H9 (cell line): ENCODE measurements around the gene NUBPL. TPM values are rescaled to one million over a fixed set of nuclear protein-coding genes. Genes with fewer than 3 reads are reported as not detected.

Experiments used
- DNase-seq: peaks from one replicate; pipeline ENCODE4 v3.0.0-alpha.2; 2017
- H2AFZ ChIP-seq: one replicate; pipeline ENCODE4 v1.6.1; 2013; ENCODE audit warnings: mild to moderate bottlenecking, low read length, control low read depth, moderate library complexity
- H2AK5ac ChIP-seq: 2 replicates; pipeline ENCODE4 v1.6.1; 2013; ENCODE audit warnings: low read length, control low read depth, mixed read lengths; ENCODE audit not compliant: insufficient read length
- H2BK120ac ChIP-seq: one replicate; pipeline ENCODE4 v1.6.1; 2013; ENCODE audit warnings: low read depth, mild to moderate bottlenecking, low read length, control low read depth, inconsistent platforms; ENCODE audit not compliant: poor library complexity, severe bottlenecking
- H2BK12ac ChIP-seq: 2 replicates; pipeline ENCODE4 v1.6.1; 2013; ENCODE audit warnings: low read length, control low read depth, mixed read lengths, low read depth; ENCODE audit not compliant: insufficient read length
- H2BK15ac ChIP-seq: 2 replicates; pipeline ENCODE4 v1.6.1; 2013; ENCODE audit warnings: low read depth, low read length, control low read depth
- H2BK20ac ChIP-seq: one replicate; pipeline ENCODE4 v1.6.1; 2013; ENCODE audit warnings: low read depth, mild to moderate bottlenecking, low read length, control low read depth, inconsistent platforms; ENCODE audit not compliant: poor library complexity, severe bottlenecking
- H2BK5ac ChIP-seq: 2 replicates; pipeline ENCODE4 v1.6.1; 2013; ENCODE audit warnings: low read length, control low read depth, mixed read lengths; ENCODE audit not compliant: insufficient read length
- H3K14ac ChIP-seq: 2 replicates; pipeline ENCODE4 v1.6.1; 2013; ENCODE audit warnings: low read length, control low read depth; ENCODE audit not compliant: insufficient read depth
- H3K18ac ChIP-seq: 2 replicates; pipeline ENCODE4 v1.6.1; 2013; ENCODE audit warnings: low read depth, mild to moderate bottlenecking, mixed read lengths, low read length, control low read depth; ENCODE audit not compliant: insufficient read length
- H3K23ac ChIP-seq: 2 replicates; pipeline ENCODE4 v1.6.1; 2013; ENCODE audit warnings: low read length, control low read depth, mixed read lengths, low read depth; ENCODE audit not compliant: insufficient read length
- H3K23me2 ChIP-seq: 2 replicates; pipeline ENCODE4 v1.6.1; 2013; ENCODE audit warnings: low read depth, mild to moderate bottlenecking, mixed read lengths, low read length, control low read depth; ENCODE audit not compliant: insufficient read length, poor library complexity, severe bottlenecking
- H3K27ac ChIP-seq: 2 replicates; pipeline ENCODE4 v1.5.1; 2013; ENCODE audit warnings: low read length, control low read depth, mixed read lengths, low read depth; ENCODE audit not compliant: insufficient read length
- H3K27me3 ChIP-seq: 2 replicates; pipeline ENCODE4 v1.6.1; 2013; ENCODE audit warnings: low read length, control low read depth, inconsistent platforms; ENCODE audit not compliant: insufficient read depth
- H3K4ac ChIP-seq: 2 replicates; pipeline ENCODE4 v1.6.1; 2013; ENCODE audit warnings: low read depth, mild to moderate bottlenecking, control low read depth, inconsistent platforms, low read length, moderate library complexity
- H3K4me1 ChIP-seq: 2 replicates; pipeline ENCODE4 v1.6.1; 2013; ENCODE audit warnings: low read length, control low read depth, inconsistent platforms; ENCODE audit not compliant: insufficient read depth
- H3K4me2 ChIP-seq: 2 replicates; pipeline ENCODE4 v1.6.1; 2013; ENCODE audit warnings: low read length, control low read depth, mixed read lengths; ENCODE audit not compliant: insufficient read length, insufficient read depth
- H3K56ac ChIP-seq: 2 replicates; pipeline ENCODE4 v1.6.1; 2013; ENCODE audit warnings: low read depth, mild to moderate bottlenecking, mixed read lengths, low read length, control low read depth; ENCODE audit not compliant: insufficient read length
- H3K79me1 ChIP-seq: 2 replicates; pipeline ENCODE4 v1.6.1; 2013; ENCODE audit warnings: low read depth, mild to moderate bottlenecking, moderate library complexity, low read length, control low read depth, inconsistent platforms; ENCODE audit not compliant: insufficient read depth, poor library complexity, severe bottlenecking
- H3K79me2 ChIP-seq: 2 replicates; pipeline ENCODE4 v1.6.1; 2013; ENCODE audit warnings: low read length, control low read depth, inconsistent platforms; ENCODE audit not compliant: insufficient read depth
- H3K9ac ChIP-seq: 2 replicates; pipeline ENCODE4 v1.6.1; 2013; ENCODE audit warnings: low read length, control low read depth, mixed read lengths; ENCODE audit not compliant: insufficient read length; ENCODE audit errors: extremely low read depth
- H3K9me3 ChIP-seq: one replicate; pipeline ENCODE4 v1.6.1; 2013; ENCODE audit warnings: low read depth, low read length, inconsistent platforms; ENCODE audit not compliant: control insufficient read depth
- H3T11ph ChIP-seq: one replicate; pipeline ENCODE4 v1.6.1; 2013; ENCODE audit warnings: mild to moderate bottlenecking, low read length, control low read depth, inconsistent platforms
- H4K20me1 ChIP-seq: one replicate; pipeline ENCODE4 v1.6.1; 2013; ENCODE audit not compliant: control insufficient read depth, insufficient read length, insufficient read depth
- H4K5ac ChIP-seq: 2 replicates; pipeline ENCODE4 v1.6.1; 2013; ENCODE audit warnings: low read depth, mild to moderate bottlenecking, mixed read lengths, low read length, control low read depth; ENCODE audit not compliant: insufficient read length
- H4K8ac ChIP-seq: replicated peaks from 2 replicates; pipeline ENCODE4 v1.6.1; 2013; ENCODE audit warnings: low read length, control low read depth, mixed read lengths, low read depth; ENCODE audit not compliant: insufficient read length
- H4K91ac ChIP-seq: 2 replicates; pipeline ENCODE4 v1.6.1; 2013; ENCODE audit warnings: low read depth, mild to moderate bottlenecking, moderate library complexity, mixed read lengths, low read length, control low read depth; ENCODE audit not compliant: insufficient read length
- H3K27ac Mint-ChIP-seq, 3 experiments: 2 replicates in 2 of 3; 3 replicates in 1 of 3; pipeline ENCODE4 v1.8.0; 2020 to 2021; ENCODE audit warnings: mixed read lengths in 3 of 3, mild to moderate bottlenecking in 1 of 3, moderate library complexity in 1 of 3
- H3K27me3 Mint-ChIP-seq: 2 replicates; pipeline ENCODE4 v1.8.0; 2021; ENCODE audit warnings: low read depth, mild to moderate bottlenecking, moderate library complexity, mixed read lengths
- H3K36me3 Mint-ChIP-seq, 3 experiments: 2 replicates in 2 of 3; 3 replicates in 1 of 3; pipeline ENCODE4 v1.8.0; 2020 to 2021; ENCODE audit warnings: low read depth in 3 of 3, mixed read lengths in 3 of 3; ENCODE audit not compliant: insufficient read depth in 1 of 3
- H3K4me1 Mint-ChIP-seq, 2 experiments: 2 replicates each; pipeline ENCODE4 v1.8.0; 2020; ENCODE audit warnings: mixed read lengths in 2 of 2
- H3K4me3 Mint-ChIP-seq, 2 experiments: 2 replicates in 1 of 2; 3 replicates in 1 of 2; pipeline ENCODE4 v1.8.0; 2020 to 2021; ENCODE audit warnings: mild to moderate bottlenecking in 2 of 2, mixed read lengths in 2 of 2, moderate library complexity in 1 of 2
- H3K9me3 Mint-ChIP-seq, 2 experiments: 2 replicates in 1 of 2; 3 replicates in 1 of 2; pipeline ENCODE4 v1.8.0; 2020; ENCODE audit warnings: mild to moderate bottlenecking in 2 of 2, mixed read lengths in 2 of 2, moderate library complexity in 1 of 2
- CTCF ChIP-seq: fragments of 200-600 bp; sonication (generic); conservative IDR thresholded peaks from 3 replicates; pipeline ENCODE4 v1.8.0; 2021; ENCODE audit warnings: antibody characterized with exemption, mild to moderate bottlenecking
- WGBS: extraction: QIAGEN DNeasy Blood & Tissue Kit; methylation state at CpG from one replicate; pipeline ENCODE4 v1.1.7; 2013; ENCODE audit warnings: missing lambda C conversion rate, low lambda C conversion rate, mixed read lengths; ENCODE audit not compliant: insufficient read length; ENCODE audit errors: extremely low coverage; 5-methylcytosine and 5-hydroxymethylcytosine counted together
- total RNA-seq: library from RNA; stranded (reverse); gene quantifications from 2 replicates; pipeline ENCODE4 v1.2.1, GENCODE V29; 2021

The NUBPL gene
- total RNA-seq, 1 experiment from 2014 or later, result 14.8 TPM

GRCh38 chr14:31843361-31844091, 282.3 kb downstream of the NUBPL start:
- Histone ChIP-seq H3K4me2 (no peak overlapping the region), H4K5ac (no peak overlapping the region), H3K79me1 (no peaks in the 10 kb centered on the region), H4K91ac (no peak overlapping the region), H2AFZ (no peak overlapping the region), H3K14ac (no peak overlapping the region), H3K9ac (no peak overlapping the region), H2BK5ac (no peak overlapping the region), H3K4ac (no peak overlapping the region), H4K8ac (no peak overlapping the region), H3K9me3 (no peaks in the 10 kb centered on the region), H3K23me2 (no peaks in the 10 kb centered on the region), H3K27me3 (no peaks in the 10 kb centered on the region), H4K20me1 (no peaks in the 10 kb centered on the region), H3K4me1 (no peaks in the 10 kb centered on the region), H2AK5ac (no peak overlapping the region), H2BK12ac (no peak overlapping the region), H2BK15ac (no peak overlapping the region), H3K27ac (no peak overlapping the region), H2BK120ac (no peak overlapping the region), H3T11ph (no peak overlapping the region), H2BK20ac (no peak overlapping the region), H3K18ac (no peak overlapping the region), H3K23ac (no peak overlapping the region), H3K79me2 (no peaks in the 10 kb centered on the region), H3K56ac (no peak overlapping the region)
- peaks cover 0 to 2% (median 0%) of the 10 kb centered on the region in 3 experiments; a peak in 2 of 7 replicates for H3K36me3 Mint-ChIP-seq
- peak overlapping the region in 1 of 3 experiments; percentile 1; a peak in 1 of 7 replicates for H3K27ac Mint-ChIP-seq
- H3K9me3 Mint-ChIP-seq, result peaks cover 0 to 4% of the 10 kb centered on the region in 2 experiments; a peak in 3 of 5 replicates
- TF ChIP-seq CTCF, result no peak
- no peak overlapping the region for H3K4me3 Mint-ChIP-seq
- no peaks in the 10 kb centered on the region for H3K27me3 Mint-ChIP-seq
- WGBS, result no CpG with 5 or more reads among the region's 1 CpG
- no peak for DNase-seq
- no peaks in the 10 kb centered on the region for H3K4me1 Mint-ChIP-seq
